DMS153 (cell line): ENCODE results near the gene MNX1.

ENCODE experiments used
- DNase-seq: peaks from one replicate; lab custom pipeline; 2025; lab: John Stamatoyannopoulos, UW

Gene MNX1

GRCh38 chr7:157010588-157011332, at the start of gene MNX1:
Gene MNX1 (minus strand): TSS chr7:157010663. CDS start chr7:157010350, 313 bp downstream.
- peak; percentile 81 for DNase-seq

- DNase-seq, result no peak
Observed at GRCh38 chr7:157059534-157059933, 49.1 kb upstream of the MNX1 start.

- no peak for DNase-seq
Observed at GRCh38 chr7:157058701-157059100, 48.2 kb upstream of the MNX1 start.

- no peak for DNase-seq
Observed at GRCh38 chr7:157058068-157058467, 47.6 kb upstream of the MNX1 start.

GRCh38 chr7:157056957-157057902, 46.8 kb upstream of the MNX1 start:
- no peak for DNase-seq

GRCh38 chr7:157056246-157056645, 45.8 kb upstream of the MNX1 start:
- DNase-seq, result no peak

- DNase-seq, result no peak
Observed at GRCh38 chr7:157054927-157055326, 44.5 kb upstream of the MNX1 start.

GRCh38 chr7:157053118-157053517, 42.7 kb upstream of the MNX1 start:
- no peak for DNase-seq

GRCh38 chr7:157047148-157047547, 36.7 kb upstream of the MNX1 start:
- DNase-seq, result no peak

GRCh38 chr7:157046681-157047080, 36.2 kb upstream of the MNX1 start:
- DNase-seq, result no peak

GRCh38 chr7:157044943-157045660, 34.6 kb upstream of the MNX1 start:
- no peak for DNase-seq

GRCh38 chr7:157044147-157044687, 33.8 kb upstream of the MNX1 start:
- DNase-seq, result no peak

GRCh38 chr7:157043745-157044144, 33.3 kb upstream of the MNX1 start:
- DNase-seq, result no peak

GRCh38 chr7:157041514-157042277, 31.2 kb upstream of the MNX1 start:
- no peak for DNase-seq

- no peak for DNase-seq
Observed at GRCh38 chr7:157041004-157041403, 30.5 kb upstream of the MNX1 start.

- no peak for DNase-seq
Observed at GRCh38 chr7:157037635-157038034, 27.2 kb upstream of the MNX1 start.

GRCh38 chr7:157037028-157037427, 26.6 kb upstream of the MNX1 start:
- no peak for DNase-seq

GRCh38 chr7:157035979-157036378, 25.5 kb upstream of the MNX1 start:
- DNase-seq, result no peak

GRCh38 chr7:157035302-157035701, 24.8 kb upstream of the MNX1 start:
- DNase-seq, result no peak

- no peak for DNase-seq
Observed at GRCh38 chr7:157033483-157034473, 23.3 kb upstream of the MNX1 start.
